IMR-90 (cell line): Measurements from ENCODE around the gene MAP2. TPM values are rescaled to one million over a fixed set of nuclear protein-coding genes. Genes with fewer than 3 reads are reported as not detected.

ENCODE experiments used
- ATAC-seq: fragments of 200-7000 bp; cut with Tn5 transposase; 2 replicates; pipeline ENCODE4 v1.9.1; 2020; ENCODE audit warnings: low read depth, mild to moderate bottlenecking, moderate library complexity
- BruUV-seq: library from RNA; stranded (reverse); fragments of 400-500 nt; replicated peaks from 2 replicates; lab custom pipeline; 2021; lab: Mats Ljungman, UMichigan
- CTCF ChIA-PET: fragments of 300-600 bp; formaldehyde crosslinking; extraction: SDS; loops from one replicate; lab custom pipeline; 2021; ENCODE audit warnings: antibody characterized with exemption; lab: Yijun Ruan, JAX
- POLR2A ChIA-PET: fragments of 300-600 bp; sonication (Branson Sonifier 250); formaldehyde crosslinking; loops from one replicate; lab custom pipeline; 2022; ENCODE audit warnings: antibody characterized with exemption; ENCODE audit not compliant: unreplicated experiment; lab: Charles Lee
- DNase-seq: peaks from one replicate; pipeline ENCODE4 v3.0.0; 2013
- H2AFZ ChIP-seq: replicated peaks from 2 replicates; pipeline ENCODE3; 2013; ENCODE audit warnings: low read length, mild to moderate bottlenecking; ENCODE audit not compliant: poor library complexity
- H2AK5ac ChIP-seq: 2 replicates; pipeline ENCODE4 v1.6.1; 2013; ENCODE audit warnings: low read depth, low read length, inconsistent platforms
- H2AK9ac ChIP-seq: replicated peaks from 2 replicates; pipeline ENCODE3; 2013; ENCODE audit warnings: mild to moderate bottlenecking, low read depth, low read length, moderate library complexity; ENCODE audit not compliant: poor library complexity
- H2BK120ac ChIP-seq: 2 replicates; pipeline ENCODE4 v1.6.1; 2013; ENCODE audit warnings: low read depth, low read length, inconsistent platforms
- H2BK15ac ChIP-seq: 3 replicates; pipeline ENCODE4 v1.6.1; 2013; ENCODE audit warnings: low read depth, low read length, inconsistent platforms
- H2BK20ac ChIP-seq: 2 replicates; pipeline ENCODE4 v1.6.1; 2013; ENCODE audit warnings: low read depth, mild to moderate bottlenecking, inconsistent platforms, low read length, moderate library complexity
- H2BK5ac ChIP-seq: 2 replicates; pipeline ENCODE4 v1.6.1; 2013; ENCODE audit warnings: mild to moderate bottlenecking, low read depth, low read length, inconsistent platforms; ENCODE audit not compliant: poor library complexity, severe bottlenecking
- H3K14ac ChIP-seq: replicated peaks from 2 replicates; pipeline ENCODE4 v1.6.1; 2013; ENCODE audit warnings: low read depth, low read length, inconsistent platforms
- H3K18ac ChIP-seq: 2 replicates; pipeline ENCODE4 v1.6.1; 2013; ENCODE audit warnings: low read depth, low read length, control low read depth
- H3K23ac ChIP-seq: 2 replicates; pipeline ENCODE4 v1.6.1; 2013; ENCODE audit warnings: low read depth, low read length, inconsistent platforms
- H3K27ac ChIP-seq: 2 replicates; pipeline ENCODE4 v1.5.1; 2013; ENCODE audit warnings: mild to moderate bottlenecking, control low read depth, low read length; ENCODE audit not compliant: insufficient read depth
- H3K27me3 ChIP-seq: 2 replicates; pipeline ENCODE4 v1.6.1; 2013; ENCODE audit warnings: low read length; ENCODE audit not compliant: control insufficient read depth, insufficient read depth
- H3K36me3 ChIP-seq: 2 replicates; pipeline ENCODE4 v1.6.1; 2013; ENCODE audit warnings: low read length, mixed read lengths; ENCODE audit not compliant: control insufficient read depth, insufficient read depth
- H3K4ac ChIP-seq: 2 replicates; pipeline ENCODE4 v1.6.1; 2013; ENCODE audit warnings: low read depth, low read length, inconsistent platforms
- H3K4me1 ChIP-seq: 2 replicates; pipeline ENCODE4 v1.6.1; 2013; ENCODE audit warnings: low read length, mixed read lengths; ENCODE audit not compliant: control insufficient read depth, insufficient read depth
- H3K4me2 ChIP-seq: 2 replicates; pipeline ENCODE4 v1.6.1; 2013; ENCODE audit warnings: low read depth, mild to moderate bottlenecking, control low read depth, low read length, moderate library complexity
- H3K4me3 ChIP-seq: 2 replicates; pipeline ENCODE4 v1.5.1; 2013; ENCODE audit warnings: low read depth, mild to moderate bottlenecking, control low read depth, low read length, moderate library complexity; ENCODE audit not compliant: insufficient read depth
- H3K56ac ChIP-seq: 2 replicates; pipeline ENCODE4 v1.6.1; 2013; ENCODE audit warnings: low read length, inconsistent platforms; ENCODE audit not compliant: insufficient read depth; ENCODE audit errors: extremely low read depth
- H3K79me1 ChIP-seq, 2 experiments: 2 replicates each; pipeline ENCODE4 v1.6.1; 2013; ENCODE audit warnings: low read length in 2 of 2, inconsistent platforms in 1 of 2, low read depth in 1 of 2
- H3K9ac ChIP-seq: 2 replicates; pipeline ENCODE4 v1.6.1; 2013; ENCODE audit warnings: low read depth, low read length, control low read depth
- H3K9me1 ChIP-seq: 2 replicates; pipeline ENCODE4 v1.6.1; 2013; ENCODE audit warnings: low read length, inconsistent platforms; ENCODE audit not compliant: insufficient read depth
- H3K9me3 ChIP-seq: 2 replicates; pipeline ENCODE4 v1.6.1; 2013; ENCODE audit warnings: low read length; ENCODE audit not compliant: control insufficient read depth, insufficient read depth
- H4K20me1 ChIP-seq: 2 replicates; pipeline ENCODE4 v1.6.1; 2013; ENCODE audit warnings: low read length, inconsistent platforms; ENCODE audit not compliant: insufficient read depth
- H4K5ac ChIP-seq: 2 replicates; pipeline ENCODE4 v1.6.1; 2013; ENCODE audit warnings: mild to moderate bottlenecking, low read depth, low read length, control low read depth
- H4K8ac ChIP-seq, 2 experiments: 2 replicates each; pipeline ENCODE4 v1.6.1; 2013; ENCODE audit warnings: low read depth in 2 of 2, low read length in 2 of 2, control low read depth in 1 of 2, inconsistent platforms in 1 of 2
- H4K91ac ChIP-seq: 2 replicates; pipeline ENCODE4 v1.6.1; 2013; ENCODE audit warnings: low read depth, low read length, inconsistent platforms; ENCODE audit not compliant: insufficient read depth
- BHLHE40 ChIP-seq: fragments of 150-350 bp; IDR thresholded peaks from 2 replicates; pipeline ENCODE4 v1.6.1; 2016; ENCODE audit warnings: mild to moderate bottlenecking, low read depth, low read length
- CEBPB ChIP-seq: IDR thresholded peaks from 2 replicates; pipeline ENCODE4 v1.6.1; 2012; ENCODE audit warnings: low read depth, low read length, improper control_type of control experiment
- CHD1 ChIP-seq: IDR thresholded peaks from 2 replicates; pipeline ENCODE4 v1.6.1; 2012; ENCODE audit warnings: low read depth, low read length, improper control_type of control experiment
- FOS ChIP-seq: fragments of 150-350 bp; IDR thresholded peaks from 2 replicates; pipeline ENCODE4 v1.6.1; 2016; ENCODE audit warnings: low read depth, low read length
- MAFK ChIP-seq: IDR thresholded peaks from 2 replicates; pipeline ENCODE4 v1.6.1; 2012; ENCODE audit warnings: low read depth, low read length, improper control_type of control experiment
- MAZ ChIP-seq: IDR thresholded peaks from 2 replicates; pipeline ENCODE4 v1.6.1; 2012; ENCODE audit warnings: low read depth, mild to moderate bottlenecking, low read length, improper control_type of control experiment, moderate library complexity, borderline replicate concordance
- MXI1 ChIP-seq: IDR thresholded peaks from 2 replicates; pipeline ENCODE4 v1.6.1; 2012; ENCODE audit warnings: low read depth, mild to moderate bottlenecking, low read length, moderate library complexity, borderline replicate concordance
- NFE2L2 ChIP-seq: fragments of 150-350 bp; IDR thresholded peaks from 2 replicates; pipeline ENCODE4 v1.6.1; 2016; ENCODE audit warnings: low read depth, mild to moderate bottlenecking, low read length
- POLR2A ChIP-seq: IDR thresholded peaks from 2 replicates; pipeline ENCODE4 v1.6.1; 2012; ENCODE audit warnings: mild to moderate bottlenecking, low read depth, low read length
- RAD21 ChIP-seq: IDR thresholded peaks from 2 replicates; pipeline ENCODE4 v1.6.1; 2012; ENCODE audit warnings: low read length, improper control_type of control experiment
- RCOR1 ChIP-seq: IDR thresholded peaks from 2 replicates; pipeline ENCODE4 v1.6.1; 2012; ENCODE audit warnings: mild to moderate bottlenecking, low read length, improper control_type of control experiment; ENCODE audit not compliant: insufficient replicate concordance
- SMC3 ChIP-seq: fragments of 150-350 bp; IDR thresholded peaks from 2 replicates; pipeline ENCODE4 v1.6.1; 2016; ENCODE audit warnings: low read depth, mild to moderate bottlenecking, antibody characterized with exemption, low read length, moderate library complexity
- WGBS, 2 experiments: methylation state at CpG; one replicate each; pipeline versions ENCODE4 v1.1.5 to v1.1.7; 2013; ENCODE audit warnings: missing lambda C conversion rate in 2 of 2; ENCODE audit not compliant: insufficient read length in 1 of 2; ENCODE audit errors: extremely low coverage in 2 of 2; 5-methylcytosine and 5-hydroxymethylcytosine counted together
- dilution Hi-C: fragments of 300-500 bp; cut with HindIII; formaldehyde crosslinking; loops from one replicate; pipeline ENCODE4 v1.14.3; 2018; ENCODE audit warnings: low sequenced_read_pairs; ENCODE audit not compliant: unreplicated experiment
- in situ Hi-C: fragments of 300-500 bp; cut with MboI; formaldehyde crosslinking; loops from 3 replicates; pipeline ENCODE4 v1.14.3; 2019; ENCODE audit warnings: low sequenced_read_pairs, inconsistent platforms, mixed read lengths
- intact Hi-C: fragments of 100-400 bp; cut with micrococcal nuclease; formaldehyde crosslinking; loops from 2 replicates; pipeline ENCODE4 v1.10.0; 2022
- polyA plus RNA-seq, 3 experiments: library from polyadenylated mRNA; depleted of rRNA; stranded (reverse); fragments of >200 nt; gene quantifications; 2 replicates each; pipeline ENCODE4 v1.2.3, GENCODE V29; 2012; ENCODE audit warnings: low replicate concordance in 1 of 3
- total RNA-seq: library from RNA; depleted of rRNA; stranded (reverse); fragments of >200 nt; gene quantifications from 2 replicates; pipeline ENCODE4 v1.2.3, GENCODE V29; 2012
- TF ChIP-seq, protein P1 (sequence below): fragments of 150-350 bp; IDR thresholded peaks from 2 replicates; pipeline ENCODE4 v1.6.1; 2016; ENCODE audit warnings: low read depth, mild to moderate bottlenecking, low read length, moderate library complexity, borderline replicate concordance
- TF ChIP-seq, protein P2 (sequence below): conservative IDR thresholded peaks from 2 replicates; pipeline ENCODE4 v1.5.1; 2012; ENCODE audit warnings: mild to moderate bottlenecking, low read depth, low read length, improper control_type of control experiment
- TF ChIP-seq, protein P3 (sequence below): fragments of 150-350 bp; IDR thresholded peaks from 2 replicates; pipeline ENCODE4 v1.6.1; 2017; ENCODE audit warnings: mild to moderate bottlenecking, antibody characterized with exemption, low read length, low read depth

The MAP2 gene
- total and polyA plus RNA-seq, 2 of the 4 experiments (the other 2 are of a cell fraction): 0.29 to 0.36 TPM

DNA sequence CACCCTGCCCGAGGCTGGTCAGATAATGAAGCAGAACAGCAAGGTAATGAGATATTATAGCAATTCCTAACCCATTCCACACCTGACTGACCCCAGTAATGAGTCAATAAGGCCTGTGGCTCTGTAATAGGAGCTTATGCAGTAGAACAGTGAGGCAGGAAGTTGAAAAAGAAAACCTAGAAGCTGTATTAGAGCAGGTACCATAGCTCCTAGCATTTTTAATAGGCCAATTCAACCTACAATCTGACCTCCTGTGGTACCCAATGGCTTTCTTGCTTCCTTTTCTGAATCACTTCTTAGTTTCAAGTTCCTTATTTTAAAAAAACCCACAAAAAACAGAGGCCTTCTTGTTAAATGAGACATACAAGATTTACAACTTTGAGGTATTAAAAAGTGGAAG is 43.6 kb upstream of the MAP2 start:
- Histone ChIP-seq H4K20me1 (no peaks in the 10 kb centered on the region), H4K91ac (no peak overlapping the region), H4K5ac (no peak overlapping the region), H3K27me3 (no peaks in the 10 kb centered on the region), H3K14ac (no peak overlapping the region), H4K8ac (no peak overlapping the region), H3K9me1 (no peaks in the 10 kb centered on the region), H3K4me1 (no peaks in the 10 kb centered on the region), H3K4me2 (no peak overlapping the region), H2BK20ac (no peak overlapping the region), H3K4me3 (no peak overlapping the region), H3K18ac (no peak overlapping the region), H2AFZ (no peak overlapping the region), H2BK15ac (no peak overlapping the region), H2AK9ac (no peak overlapping the region), H3K23ac (no peak overlapping the region), H2BK120ac (no peak overlapping the region), H3K79me1 (no peaks in the 10 kb centered on the region), H2BK5ac (no peak overlapping the region), H3K27ac (no peak overlapping the region), H3K4ac (no peak overlapping the region), H3K36me3 (no peaks in the 10 kb centered on the region), H3K9me3 (no peaks in the 10 kb centered on the region; the same call in 1 of the 2 replicates), H3K9ac (no peak overlapping the region), H2AK5ac (no peak overlapping the region), H3K56ac (no peak overlapping the region)
- dilution Hi-C loops (no loop called here), intact Hi-C loops (no loop called here), in situ Hi-C loops (no loop called here)
- ATAC-seq (no peak), DNase-seq (no peak)
- CTCF ChIA-PET: no interaction called here
- POLR2A ChIA-PET: no interaction called here
- no CpG with 5 or more reads among the region's 1 CpG for WGBS, 2 experiments
- BruUV-seq: no TSS peak
- TF ChIP-seq MAFK (no peak), CEBPB (no peak), FOS (no peak), RAD21 (no peak), SMC3 (no peak), MAZ (no peak), RCOR1 (no peak), POLR2A (no peak), NFE2L2 (no peak), MXI1 (no peak), CHD1 (no peak), BHLHE40 (no peak)
- TF ChIP-seq, protein P1, sequence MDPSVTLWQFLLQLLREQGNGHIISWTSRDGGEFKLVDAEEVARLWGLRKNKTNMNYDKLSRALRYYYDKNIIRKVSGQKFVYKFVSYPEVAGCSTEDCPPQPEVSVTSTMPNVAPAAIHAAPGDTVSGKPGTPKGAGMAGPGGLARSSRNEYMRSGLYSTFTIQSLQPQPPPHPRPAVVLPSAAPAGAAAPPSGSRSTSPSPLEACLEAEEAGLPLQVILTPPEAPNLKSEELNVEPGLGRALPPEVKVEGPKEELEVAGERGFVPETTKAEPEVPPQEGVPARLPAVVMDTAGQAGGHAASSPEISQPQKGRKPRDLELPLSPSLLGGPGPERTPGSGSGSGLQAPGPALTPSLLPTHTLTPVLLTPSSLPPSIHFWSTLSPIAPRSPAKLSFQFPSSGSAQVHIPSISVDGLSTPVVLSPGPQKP: no peak
- TF ChIP-seq, protein P2, sequence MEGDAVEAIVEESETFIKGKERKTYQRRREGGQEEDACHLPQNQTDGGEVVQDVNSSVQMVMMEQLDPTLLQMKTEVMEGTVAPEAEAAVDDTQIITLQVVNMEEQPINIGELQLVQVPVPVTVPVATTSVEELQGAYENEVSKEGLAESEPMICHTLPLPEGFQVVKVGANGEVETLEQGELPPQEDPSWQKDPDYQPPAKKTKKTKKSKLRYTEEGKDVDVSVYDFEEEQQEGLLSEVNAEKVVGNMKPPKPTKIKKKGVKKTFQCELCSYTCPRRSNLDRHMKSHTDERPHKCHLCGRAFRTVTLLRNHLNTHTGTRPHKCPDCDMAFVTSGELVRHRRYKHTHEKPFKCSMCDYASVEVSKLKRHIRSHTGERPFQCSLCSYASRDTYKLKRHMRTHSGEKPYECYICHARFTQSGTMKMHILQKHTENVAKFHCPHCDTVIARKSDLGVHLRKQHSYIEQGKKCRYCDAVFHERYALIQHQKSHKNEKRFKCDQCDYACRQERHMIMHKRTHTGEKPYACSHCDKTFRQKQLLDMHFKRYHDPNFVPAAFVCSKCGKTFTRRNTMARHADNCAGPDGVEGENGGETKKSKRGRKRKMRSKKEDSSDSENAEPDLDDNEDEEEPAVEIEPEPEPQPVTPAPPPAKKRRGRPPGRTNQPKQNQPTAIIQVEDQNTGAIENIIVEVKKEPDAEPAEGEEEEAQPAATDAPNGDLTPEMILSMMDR: no peak
- TF ChIP-seq, protein P3, sequence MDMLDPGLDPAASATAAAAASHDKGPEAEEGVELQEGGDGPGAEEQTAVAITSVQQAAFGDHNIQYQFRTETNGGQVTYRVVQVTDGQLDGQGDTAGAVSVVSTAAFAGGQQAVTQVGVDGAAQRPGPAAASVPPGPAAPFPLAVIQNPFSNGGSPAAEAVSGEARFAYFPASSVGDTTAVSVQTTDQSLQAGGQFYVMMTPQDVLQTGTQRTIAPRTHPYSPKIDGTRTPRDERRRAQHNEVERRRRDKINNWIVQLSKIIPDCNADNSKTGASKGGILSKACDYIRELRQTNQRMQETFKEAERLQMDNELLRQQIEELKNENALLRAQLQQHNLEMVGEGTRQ: no peak
